ENCODE data around the gene MRPL21. TPM values are rescaled to one million over a fixed set of nuclear protein-coding genes. Genes with fewer than 3 reads are reported as not detected.
A peak's percentile ranks its signal among the peaks of the same experiment; 100 is the strongest.

Gene MRPL21
- total RNA-seq, 1 donor from 2014 or later: 64.4 TPM

DNA sequence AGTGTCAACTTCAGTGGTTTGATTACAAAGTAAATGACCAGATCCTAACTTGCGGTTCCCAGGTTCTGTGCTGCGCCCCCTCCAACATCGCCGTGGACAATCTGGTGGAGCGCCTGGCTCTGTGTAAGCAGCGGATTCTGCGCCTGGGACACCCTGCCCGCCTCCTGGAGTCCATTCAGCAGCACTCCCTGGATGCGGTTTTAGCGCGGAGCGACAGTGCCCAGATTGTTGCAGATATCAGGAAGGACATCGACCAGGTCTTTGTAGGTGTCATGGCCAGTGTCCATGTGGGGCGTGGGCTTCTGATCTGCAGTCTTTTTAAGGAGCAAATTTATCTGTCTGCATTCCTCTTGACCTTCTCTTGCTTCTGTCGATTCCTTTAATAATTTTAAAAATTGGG is 11.1 kb upstream of the MRPL21 start:
- no peaks in the 10 kb centered on the region for H3K9me3 Mint-ChIP-seq
- H3K36me3 Mint-ChIP-seq (ENCODE audit: low read depth): peaks cover 3% of the 10 kb centered on the region
- H3K27me3 Mint-ChIP-seq (ENCODE audit: low read depth): no peaks in the 10 kb centered on the region
- no peak overlapping the region for H3K27ac Mint-ChIP-seq (ENCODE audit: unreplicated experiment)
- TF ChIP-seq, protein P1, sequence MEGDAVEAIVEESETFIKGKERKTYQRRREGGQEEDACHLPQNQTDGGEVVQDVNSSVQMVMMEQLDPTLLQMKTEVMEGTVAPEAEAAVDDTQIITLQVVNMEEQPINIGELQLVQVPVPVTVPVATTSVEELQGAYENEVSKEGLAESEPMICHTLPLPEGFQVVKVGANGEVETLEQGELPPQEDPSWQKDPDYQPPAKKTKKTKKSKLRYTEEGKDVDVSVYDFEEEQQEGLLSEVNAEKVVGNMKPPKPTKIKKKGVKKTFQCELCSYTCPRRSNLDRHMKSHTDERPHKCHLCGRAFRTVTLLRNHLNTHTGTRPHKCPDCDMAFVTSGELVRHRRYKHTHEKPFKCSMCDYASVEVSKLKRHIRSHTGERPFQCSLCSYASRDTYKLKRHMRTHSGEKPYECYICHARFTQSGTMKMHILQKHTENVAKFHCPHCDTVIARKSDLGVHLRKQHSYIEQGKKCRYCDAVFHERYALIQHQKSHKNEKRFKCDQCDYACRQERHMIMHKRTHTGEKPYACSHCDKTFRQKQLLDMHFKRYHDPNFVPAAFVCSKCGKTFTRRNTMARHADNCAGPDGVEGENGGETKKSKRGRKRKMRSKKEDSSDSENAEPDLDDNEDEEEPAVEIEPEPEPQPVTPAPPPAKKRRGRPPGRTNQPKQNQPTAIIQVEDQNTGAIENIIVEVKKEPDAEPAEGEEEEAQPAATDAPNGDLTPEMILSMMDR (conservative IDR thresholded peaks at IDR 0.05): no peak
- H3K4me1 Mint-ChIP-seq: no peaks in the 10 kb centered on the region
- DNase-seq (ENCODE audit: low read depth, low spot score): no peak
- H3K4me3 Mint-ChIP-seq: no peak overlapping the region

DNA sequence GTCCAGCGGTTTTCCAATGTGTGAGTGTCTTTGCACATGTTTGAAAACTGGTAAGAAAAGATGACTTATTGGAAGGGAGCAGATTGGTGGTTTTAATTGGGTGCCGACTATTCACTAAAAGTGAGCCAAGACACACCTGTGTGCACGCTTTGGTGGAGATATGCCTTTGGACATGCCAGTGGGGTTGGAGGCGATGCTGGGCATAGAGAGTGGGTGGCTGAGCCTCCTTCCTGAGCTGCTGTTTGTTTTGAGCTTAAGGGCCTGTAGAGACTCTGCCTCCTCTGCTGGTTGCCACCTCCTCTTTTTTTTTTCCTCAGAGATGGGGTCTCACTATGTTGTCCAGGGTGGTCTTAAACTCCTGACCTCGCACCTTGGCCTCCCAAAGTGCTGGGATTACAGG is 9.6 kb upstream of the MRPL21 start:
- Mint-ChIP-seq H3K4me3 (no peak overlapping the region), H3K9me3 (no peaks in the 10 kb centered on the region), H3K36me3 (ENCODE audit: low read depth) (peaks cover 3% of the 10 kb centered on the region), H3K27ac (ENCODE audit: unreplicated experiment) (no peak overlapping the region), H3K4me1 (no peaks in the 10 kb centered on the region), H3K27me3 (ENCODE audit: low read depth) (no peaks in the 10 kb centered on the region)
- no peak for DNase-seq (ENCODE audit: low read depth, low spot score)
- TF ChIP-seq, protein P1 (conservative IDR thresholded peaks at IDR 0.05): no peak

DNA sequence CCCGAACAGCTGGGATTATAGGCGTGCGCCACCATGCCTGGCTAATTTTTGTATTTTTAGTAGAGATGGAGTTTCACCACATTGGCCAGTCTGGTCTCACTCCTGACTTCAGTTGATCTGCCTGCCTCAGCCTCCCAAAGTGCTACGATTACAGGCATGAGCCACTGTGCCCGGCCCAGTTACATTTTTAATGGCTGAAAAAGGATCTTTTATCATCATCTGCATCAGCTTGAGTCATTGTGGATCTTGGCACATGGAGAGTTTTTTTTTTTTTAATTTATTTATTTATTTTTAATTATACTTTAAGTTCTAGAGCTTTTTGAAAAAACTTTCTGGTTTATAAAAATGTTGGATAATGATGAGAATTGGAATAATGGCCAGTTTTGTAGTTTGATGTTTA is 8.6 kb upstream of the MRPL21 start:
- peaks cover 5% of the 10 kb centered on the region for H3K36me3 Mint-ChIP-seq (ENCODE audit: low read depth)
- H3K4me3 Mint-ChIP-seq: no peak overlapping the region
- DNase-seq (ENCODE audit: low read depth, low spot score): no peak
- no peaks in the 10 kb centered on the region for H3K9me3 Mint-ChIP-seq
- H3K4me1 Mint-ChIP-seq: no peaks in the 10 kb centered on the region
- TF ChIP-seq, protein P1 (conservative IDR thresholded peaks at IDR 0.05): no peak
- no peak overlapping the region for H3K27ac Mint-ChIP-seq (ENCODE audit: unreplicated experiment)
- H3K27me3 Mint-ChIP-seq (ENCODE audit: low read depth): no peaks in the 10 kb centered on the region

DNA sequence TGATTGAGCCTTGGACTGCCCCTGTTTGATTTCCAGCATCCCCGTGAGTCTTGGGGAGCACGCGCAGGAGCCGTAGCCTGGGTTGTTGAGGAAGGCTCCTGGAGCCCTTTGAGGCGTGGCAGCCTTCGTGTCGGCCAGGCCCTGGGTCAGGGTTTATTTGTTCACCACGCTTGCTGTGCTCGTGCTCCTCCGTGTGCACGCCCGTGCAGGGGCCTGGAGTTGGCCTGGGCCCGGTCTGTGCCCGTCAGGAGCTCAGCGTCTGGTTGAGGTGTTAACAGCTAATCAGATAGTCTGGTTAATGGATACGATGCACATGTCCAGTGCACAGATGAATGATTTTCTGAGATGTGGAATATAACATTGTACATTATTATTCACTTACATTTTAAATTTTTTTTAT is 8.1 kb upstream of the MRPL21 start:
- H3K9me3 Mint-ChIP-seq: no peaks in the 10 kb centered on the region
- H3K36me3 Mint-ChIP-seq (ENCODE audit: low read depth): peaks cover 5% of the 10 kb centered on the region
- H3K27ac Mint-ChIP-seq (ENCODE audit: unreplicated experiment): no peak overlapping the region
- H3K27me3 Mint-ChIP-seq (ENCODE audit: low read depth): no peaks in the 10 kb centered on the region
- no peak for DNase-seq (ENCODE audit: low read depth, low spot score)
- TF ChIP-seq, protein P1 (conservative IDR thresholded peaks at IDR 0.05): no peak
- H3K4me1 Mint-ChIP-seq: no peaks in the 10 kb centered on the region
- H3K4me3 Mint-ChIP-seq: no peak overlapping the region

DNA sequence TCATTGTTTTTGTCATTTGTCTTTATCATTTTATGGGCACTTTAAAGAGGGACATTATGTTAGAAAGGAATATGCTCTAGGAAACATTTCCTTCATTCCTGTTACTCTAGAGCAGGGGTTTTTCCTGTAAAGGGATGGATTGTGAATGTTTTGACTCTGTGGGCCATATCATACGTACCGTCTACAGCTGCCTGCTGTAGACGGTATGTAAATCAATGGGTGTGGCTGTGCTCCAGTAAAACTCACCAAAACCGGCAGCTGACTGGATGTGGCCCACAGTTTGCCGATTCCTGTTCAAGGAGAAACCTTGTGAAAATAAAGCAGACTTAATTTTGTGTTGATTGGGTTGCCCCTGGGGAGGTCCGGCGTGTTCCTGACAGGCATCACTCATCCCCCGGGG is 7.3 kb upstream of the MRPL21 start:
- Mint-ChIP-seq H3K27ac (ENCODE audit: unreplicated experiment) (no peak overlapping the region), H3K27me3 (ENCODE audit: low read depth) (no peaks in the 10 kb centered on the region), H3K4me1 (no peaks in the 10 kb centered on the region), H3K36me3 (ENCODE audit: low read depth) (peaks cover 2% of the 10 kb centered on the region), H3K4me3 (no peak overlapping the region), H3K9me3 (no peaks in the 10 kb centered on the region)
- TF ChIP-seq, protein P1 (conservative IDR thresholded peaks at IDR 0.05): no peak
- DNase-seq (ENCODE audit: low read depth, low spot score): no peak

DNA sequence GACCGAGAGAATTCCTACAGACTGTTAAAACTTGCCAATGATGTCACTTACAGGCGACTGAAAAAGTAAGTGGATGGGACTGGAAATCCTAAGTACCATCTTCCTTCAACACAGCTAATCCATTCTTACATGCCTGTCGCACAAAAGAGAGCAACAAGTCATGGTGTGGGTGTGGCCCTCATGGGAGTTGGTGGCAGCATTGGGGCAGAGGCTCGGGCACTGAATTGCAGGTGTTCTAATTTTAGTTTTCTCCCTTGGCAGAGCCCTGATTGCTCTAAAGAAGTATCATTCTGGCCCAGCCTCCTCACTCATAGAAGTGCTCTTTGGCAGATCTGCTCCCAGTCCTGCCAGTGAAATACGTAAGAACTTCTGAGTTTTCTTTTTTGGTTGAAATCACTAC is 4.6 kb upstream of the MRPL21 start:
- DNase-seq (ENCODE audit: low read depth, low spot score): no peak
- Mint-ChIP-seq H3K9me3 (no peaks in the 10 kb centered on the region), H3K27ac (ENCODE audit: unreplicated experiment) (no peak overlapping the region), H3K4me3 (peak overlapping the region; percentile 47), H3K4me1 (peaks cover 21% of the 10 kb centered on the region), H3K27me3 (ENCODE audit: low read depth) (no peaks in the 10 kb centered on the region), H3K36me3 (ENCODE audit: low read depth) (peaks cover 2% of the 10 kb centered on the region)
- TF ChIP-seq, protein P1 (conservative IDR thresholded peaks at IDR 0.05): no peak

Data from neural crest cell (in vitro differentiated cells).